ENCODE results near the gene WDR26.
"Not testable (repeated sequence)": the region's sequence is repeated elsewhere in the genome, so short reads cannot be mapped to it uniquely, and the experiment has no call there.

WDR26 gene

DNA sequence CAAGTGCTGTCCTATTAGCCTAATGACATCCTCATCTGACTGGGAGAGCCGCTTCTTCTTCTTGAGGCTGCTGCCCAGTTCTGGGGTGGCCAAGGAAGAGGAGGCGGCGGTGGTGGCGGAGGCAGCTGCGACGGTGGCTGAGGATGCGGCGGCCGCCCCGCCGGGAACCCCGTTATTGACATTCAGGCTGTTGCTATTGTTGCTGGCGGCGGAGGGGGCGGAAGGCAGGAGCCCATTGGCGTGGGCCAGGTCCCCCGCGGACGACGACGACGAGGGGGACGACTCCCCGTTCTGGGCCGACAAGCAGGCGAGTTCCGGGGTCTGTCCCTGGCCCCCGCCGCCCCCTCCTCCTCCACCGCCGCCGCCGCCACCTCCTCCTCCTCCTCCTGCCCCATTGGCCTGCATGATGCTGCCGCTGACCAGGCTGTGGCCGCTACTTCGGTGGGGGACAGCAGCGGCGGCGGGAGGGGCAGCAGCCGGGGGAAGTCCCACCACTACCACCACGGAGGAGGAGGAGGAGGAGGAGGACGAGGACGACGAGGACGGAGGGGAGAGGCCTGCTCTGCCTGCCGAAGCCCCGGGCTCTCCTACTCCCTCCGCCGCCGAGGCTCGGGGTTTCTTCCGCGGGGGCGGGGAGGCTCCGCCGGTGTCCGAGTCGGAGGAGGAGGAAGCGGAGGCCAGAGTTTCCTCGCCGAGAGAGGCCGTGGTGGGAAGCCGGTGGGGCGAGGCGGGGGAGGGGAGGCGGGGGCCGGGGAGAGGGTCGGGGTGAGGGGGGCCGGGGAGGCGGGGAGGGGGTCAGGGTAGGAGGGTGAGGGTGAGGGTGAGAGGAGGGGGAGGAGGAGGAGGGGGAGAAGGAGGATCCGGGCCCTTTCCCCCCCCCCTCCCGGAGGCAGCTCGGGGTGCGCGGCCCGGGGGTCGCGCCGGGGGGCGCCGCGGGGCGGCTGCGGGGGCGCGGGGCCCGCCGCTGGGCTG lies 610 bp downstream of the WDR26 start:
- peak in 1 of 3 experiments; percentile 22 for DNase-seq (ENCODE audit: low read depth in 3 of 3)

DNA sequence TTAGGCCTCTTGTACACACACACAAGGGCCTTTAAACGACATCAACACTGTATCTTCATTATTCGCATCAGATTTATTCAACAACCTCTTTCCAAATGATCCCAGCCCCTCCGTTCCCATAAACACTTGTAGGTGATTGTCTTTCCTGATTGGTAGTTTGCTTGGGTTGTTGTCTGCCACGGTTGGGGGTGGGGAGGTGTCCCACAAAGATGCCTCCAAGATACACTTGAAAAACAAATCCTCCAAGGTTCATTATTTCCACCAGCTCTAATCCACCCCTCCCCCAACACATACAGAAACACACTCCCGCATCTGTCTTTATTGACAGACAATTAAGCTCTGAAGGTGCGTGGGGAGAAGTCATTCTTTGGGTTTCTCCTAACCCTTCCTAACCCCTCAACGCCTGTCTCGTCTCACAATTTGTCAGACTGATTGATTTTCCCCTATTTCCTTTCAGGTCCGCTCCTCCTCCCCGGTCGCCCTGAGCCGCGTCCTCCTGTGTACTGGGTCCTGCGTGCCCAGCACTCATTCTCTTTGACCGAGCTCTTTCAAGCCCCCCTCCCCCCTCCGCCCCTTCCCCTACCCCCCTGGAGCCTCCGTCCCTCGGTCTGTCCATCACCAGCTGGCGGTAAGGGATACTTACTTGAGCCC lies 1.4 kb downstream of the WDR26 start:
- DNase-seq (ENCODE audit: low read depth in 3 of 3), result peak in 1 of 3 experiments; percentile 9

DNA sequence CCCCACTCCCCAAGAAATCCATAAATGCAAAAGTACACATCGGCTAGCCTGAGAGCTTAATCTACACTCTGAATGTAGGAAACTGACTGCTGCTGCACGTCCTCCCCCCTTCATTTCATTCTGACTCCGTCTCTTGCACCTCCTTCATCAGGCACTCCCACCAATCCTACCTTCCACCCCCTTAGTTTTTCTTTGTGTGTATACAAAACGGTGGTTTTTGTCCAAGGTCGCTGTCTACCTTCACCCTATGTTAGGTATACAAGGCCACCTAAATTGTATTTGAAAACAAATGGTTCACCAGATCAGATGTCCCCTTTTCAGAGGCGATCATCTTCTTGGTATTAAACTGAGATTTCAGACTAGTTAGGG lies 1.9 kb downstream of the WDR26 start:
- no peak for DNase-seq (ENCODE audit: low read depth in 3 of 3)

DNA sequence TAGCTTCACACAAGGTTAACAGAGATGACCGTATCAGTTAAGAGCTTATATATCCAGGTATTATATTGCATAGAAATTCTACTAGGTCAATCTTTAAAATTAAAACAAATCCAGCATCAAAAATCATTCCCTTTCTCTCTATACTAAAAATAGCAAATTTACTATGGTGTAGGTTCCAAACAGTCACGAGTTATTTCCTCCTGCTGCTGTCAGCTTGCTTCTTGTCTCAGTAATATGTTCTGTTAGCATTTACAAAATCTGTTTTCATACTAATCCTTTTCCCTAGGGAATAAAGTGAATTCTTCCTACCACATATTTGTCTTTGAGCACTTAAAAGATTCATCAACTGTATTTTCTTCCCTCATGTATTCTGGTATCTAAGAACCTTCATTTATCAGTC lies 2.5 kb downstream of the WDR26 start:
- DNase-seq (ENCODE audit: low read depth in 3 of 3), result no peak

DNA sequence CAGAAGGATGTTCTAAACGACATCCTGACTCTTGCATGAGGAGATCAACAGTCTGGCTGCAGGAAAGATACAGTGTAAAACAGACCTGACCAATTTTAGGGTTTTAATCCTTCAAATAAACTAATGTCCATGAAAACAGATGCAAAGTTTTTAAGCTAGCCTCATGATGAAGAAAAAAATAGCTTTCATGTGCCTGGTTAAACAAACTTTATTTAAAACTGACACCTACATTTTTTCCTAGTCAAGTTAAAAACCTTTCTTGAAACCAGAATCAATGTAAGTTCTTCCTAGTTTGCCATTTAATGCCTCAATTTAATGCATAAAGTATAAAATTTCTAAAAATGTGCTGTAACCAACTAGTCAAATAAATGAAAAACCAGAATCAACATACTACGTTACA lies 2.9 kb downstream of the WDR26 start:
- DNase-seq (ENCODE audit: low read depth in 3 of 3), result no peak

DNA sequence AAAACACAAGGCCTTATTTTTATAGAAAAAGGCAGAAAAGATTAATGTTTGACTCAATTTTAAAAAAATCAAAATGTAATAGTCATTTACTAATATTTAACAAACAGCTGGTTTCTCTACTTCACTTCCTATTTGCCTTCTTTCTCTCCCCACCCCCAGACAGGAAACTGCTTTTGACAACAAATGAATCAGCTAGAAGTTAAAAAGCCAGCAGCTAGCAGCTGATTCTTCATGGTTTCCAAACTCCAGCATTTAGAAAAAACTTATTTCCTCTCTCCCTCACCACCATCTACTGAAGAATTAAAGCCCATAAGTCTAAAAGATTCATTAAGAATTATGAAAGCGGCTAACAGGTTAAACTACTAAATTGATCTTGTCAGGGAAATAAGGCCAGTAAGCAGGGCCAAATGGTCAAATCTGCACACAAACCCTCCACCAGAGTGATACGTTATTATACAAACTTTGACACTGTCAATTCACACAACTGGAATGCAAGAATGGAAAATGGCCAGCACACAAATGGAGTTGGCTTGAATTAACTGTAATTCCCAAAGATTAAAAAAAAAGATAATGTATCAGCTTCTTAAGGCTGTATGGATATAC lies 4.0 kb downstream of the WDR26 start:
- DNase-seq (ENCODE audit: low read depth in 3 of 3), result peak in 1 of 3 experiments; percentile 17

DNA sequence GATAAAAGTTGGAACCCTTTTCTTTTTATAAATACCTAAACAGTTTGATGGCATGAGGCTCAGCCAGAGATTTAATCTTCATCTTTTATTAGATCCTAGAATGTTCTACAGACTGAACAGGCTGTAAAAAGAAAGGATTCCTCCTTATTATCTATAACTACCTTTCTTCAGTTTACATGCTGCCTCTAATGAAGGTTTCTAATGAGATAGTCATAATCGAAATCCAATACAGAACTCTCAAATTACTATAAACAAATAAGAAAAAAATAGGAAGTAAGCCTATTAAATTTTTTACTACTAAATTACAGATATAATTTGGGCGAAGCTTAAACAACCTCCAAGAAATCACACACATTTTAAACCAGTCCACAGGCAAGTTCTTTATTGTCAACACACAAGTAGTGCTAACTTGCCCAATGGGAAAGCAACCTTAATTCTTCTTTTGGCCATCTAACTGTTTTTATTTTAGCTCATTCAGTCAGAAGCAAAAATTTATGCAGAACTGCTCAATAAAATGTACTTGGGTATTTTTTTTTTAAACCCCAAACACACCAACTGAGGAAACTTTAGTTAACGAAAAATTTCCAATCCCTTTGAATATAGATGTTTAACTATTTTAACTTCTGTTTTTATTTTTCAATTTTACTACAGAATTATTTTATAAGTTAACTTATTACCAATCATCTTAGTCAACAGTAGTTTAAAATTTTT lies 4.8 kb downstream of the WDR26 start:
- DNase-seq (ENCODE audit: low read depth in 3 of 3), result no peak

DNA sequence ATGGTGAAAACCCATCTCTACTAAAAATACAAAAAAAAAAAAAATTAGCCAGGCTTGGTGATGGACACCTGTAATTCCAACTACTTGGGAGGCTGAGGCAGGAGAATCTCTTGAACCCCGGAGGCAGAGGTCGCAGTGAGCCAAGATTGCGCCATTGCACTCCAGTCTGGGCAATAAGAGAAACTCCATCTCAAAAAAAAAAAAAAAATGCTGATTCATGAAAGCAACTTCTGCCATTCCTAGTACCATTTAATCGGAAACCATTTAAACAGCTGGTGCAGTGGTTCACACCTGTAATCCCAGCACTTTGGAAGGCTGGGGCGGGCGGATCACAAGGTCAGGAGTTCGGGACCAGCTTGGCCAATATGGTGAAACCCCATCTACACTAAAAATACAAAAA lies 5.9 kb downstream of the WDR26 start:
- not testable (repeated sequence) for DNase-seq (ENCODE audit: low read depth in 3 of 3)

DNA sequence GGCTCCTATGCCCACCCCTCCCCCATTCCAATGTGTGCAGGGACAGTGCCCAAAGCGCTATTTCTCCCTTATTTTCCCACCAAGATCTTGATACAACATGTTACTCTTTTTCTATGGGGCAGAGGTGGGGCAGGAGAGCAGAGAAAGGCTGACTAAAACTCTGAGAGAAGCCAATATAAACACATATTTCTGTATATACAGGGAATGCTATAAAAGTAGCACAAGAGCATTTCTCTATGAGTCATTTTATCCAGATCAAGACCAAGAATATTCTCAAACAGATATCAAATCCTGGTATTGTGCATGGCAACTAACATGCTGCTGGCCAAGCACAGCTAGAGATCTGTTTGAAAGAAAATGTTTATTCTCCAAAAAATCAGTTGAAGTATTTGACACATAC lies 7.3 kb downstream of the WDR26 start:
- no peak for DNase-seq (ENCODE audit: low read depth in 3 of 3)

DNA sequence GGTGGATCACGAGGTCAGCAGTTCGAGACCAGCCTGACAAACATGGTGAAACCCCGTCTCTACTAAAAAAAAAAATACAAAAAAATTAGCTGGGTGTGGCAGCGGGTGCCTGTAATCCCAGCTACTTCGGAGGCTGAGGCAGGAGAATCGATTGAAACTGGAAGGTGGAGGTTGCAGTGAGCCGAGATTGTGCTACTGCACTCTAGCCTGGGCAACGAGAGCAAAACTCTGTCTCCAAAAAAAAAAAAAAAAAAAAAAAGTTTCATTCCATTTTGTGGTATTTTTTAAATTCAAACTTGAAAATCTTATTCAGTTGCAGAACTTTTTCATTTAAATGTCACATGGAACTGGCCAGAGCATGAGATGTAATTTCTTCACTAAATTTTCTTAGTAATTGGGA lies 7.7 kb downstream of the WDR26 start:
- DNase-seq (ENCODE audit: low read depth in 3 of 3), result not testable (repeated sequence)

DNA sequence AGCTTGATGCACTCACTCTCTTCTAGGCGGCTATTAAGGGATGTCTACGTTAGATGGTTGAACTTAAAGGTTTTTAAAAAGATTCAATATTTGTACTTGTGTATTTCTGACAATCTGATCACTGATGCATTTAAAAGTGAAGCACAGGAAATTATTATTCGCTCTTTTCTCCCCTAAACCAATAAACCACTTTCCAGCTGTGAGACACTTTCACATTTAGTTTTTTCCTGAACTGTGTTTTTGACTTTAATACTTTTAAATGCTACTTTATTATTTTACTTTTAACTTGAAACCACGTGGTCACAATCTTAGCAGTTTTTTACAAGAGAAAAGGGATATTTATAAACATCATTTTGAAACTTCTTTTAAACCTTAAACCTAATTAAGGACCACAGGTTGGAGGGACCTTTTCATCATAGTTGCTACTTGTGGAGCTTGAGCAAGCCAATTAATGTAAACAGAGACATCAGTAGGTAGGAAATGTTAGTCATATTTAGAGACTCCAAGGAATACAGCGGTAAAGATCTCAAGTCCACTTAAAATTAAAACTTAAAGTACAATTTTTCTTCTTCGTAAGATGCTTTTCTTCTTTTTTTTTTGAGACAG lies 9.2 kb downstream of the WDR26 start:
- DNase-seq (ENCODE audit: low read depth in 3 of 3), result no peak

DNA sequence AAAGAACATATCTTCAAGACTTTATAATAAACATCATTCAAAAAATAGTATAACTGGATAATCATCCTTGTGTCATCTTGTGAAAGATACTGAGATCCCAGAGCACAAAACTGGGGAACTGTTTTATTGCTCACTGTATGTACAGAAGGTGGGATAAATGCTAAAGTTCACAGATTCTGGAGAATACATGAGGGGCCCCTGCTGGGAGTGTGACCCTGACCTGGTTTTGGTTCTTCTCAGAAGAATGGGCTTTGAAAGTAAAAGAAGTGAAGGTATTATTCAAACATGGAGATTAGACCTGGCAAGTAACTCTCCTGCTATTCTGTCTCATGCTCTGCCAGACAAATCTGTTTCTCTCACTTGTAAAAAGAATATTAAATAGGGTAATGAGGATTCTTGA lies 14.5 kb downstream of the WDR26 start:
- no peak for DNase-seq (ENCODE audit: low read depth in 3 of 3)

DNA sequence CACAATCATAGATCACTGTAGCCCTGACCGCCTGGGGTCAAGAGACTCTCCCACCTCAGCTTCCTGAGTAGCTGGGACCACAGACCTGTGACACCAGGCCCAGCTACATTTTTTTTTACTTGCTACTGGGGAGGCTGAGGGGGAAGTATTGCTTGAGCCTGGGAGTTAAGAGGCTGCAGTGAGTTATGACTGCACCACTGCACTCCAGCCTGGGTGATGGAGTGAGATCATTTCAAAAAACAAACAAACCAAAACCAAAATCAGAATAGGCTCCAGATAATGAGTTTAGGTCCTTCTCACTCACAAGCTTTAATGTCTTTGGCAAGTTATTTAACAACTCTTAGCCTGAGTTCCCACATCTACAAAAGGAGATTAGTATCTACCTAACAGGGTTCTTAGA lies 22.8 kb downstream of the WDR26 start:
- no peak for DNase-seq (ENCODE audit: low read depth in 3 of 3)

DNA sequence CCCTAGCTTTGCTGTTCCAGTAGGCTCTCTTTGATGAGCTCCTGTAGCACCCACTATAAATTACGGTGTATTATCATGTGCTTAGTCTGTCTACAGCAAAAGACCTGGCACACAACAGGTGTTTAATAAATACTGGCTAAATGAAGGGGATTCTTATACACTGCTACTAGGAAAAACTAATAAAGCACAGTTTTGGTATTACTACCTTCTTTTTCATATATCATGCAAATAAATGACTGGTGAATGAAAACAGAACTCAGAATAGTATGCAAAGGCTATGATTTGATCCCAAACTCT lies 26.4 kb downstream of the WDR26 start:
- no peak for DNase-seq (ENCODE audit: low read depth in 3 of 3)

DNA sequence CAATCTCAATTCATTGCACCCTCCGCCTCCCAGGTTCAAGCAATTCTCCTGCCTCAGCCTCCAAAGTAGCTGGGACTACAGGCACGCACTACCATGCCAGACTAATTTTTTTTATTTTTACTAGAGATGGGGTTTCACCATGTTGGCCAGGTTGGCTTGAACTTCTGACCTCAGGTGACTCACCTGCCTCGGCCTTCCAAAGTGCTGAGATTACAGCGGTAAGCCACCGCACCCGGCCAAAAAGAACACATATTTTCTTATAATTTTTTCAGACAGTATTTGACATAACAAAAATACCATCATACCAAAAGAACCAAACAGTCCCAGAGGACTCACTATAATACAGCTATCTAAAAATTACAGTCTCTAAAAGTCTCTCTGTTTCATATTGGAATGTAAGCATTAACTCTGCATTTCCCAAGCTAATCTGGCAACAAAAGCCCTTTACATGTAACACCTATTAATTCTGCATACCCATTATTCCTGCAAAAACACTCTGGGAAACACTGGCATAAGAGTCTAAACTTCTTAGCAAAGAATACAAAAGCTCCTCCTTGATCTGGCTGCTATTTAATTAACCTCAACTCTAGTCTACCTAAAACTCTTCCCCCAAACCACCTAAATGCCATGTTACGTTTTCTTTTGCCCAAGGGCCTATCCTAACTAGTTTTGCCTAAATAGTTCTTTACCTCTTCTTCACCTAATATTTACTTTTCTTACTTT lies 26.9 kb downstream of the WDR26 start:
- DNase-seq (ENCODE audit: low read depth in 3 of 3), result no peak

DNA sequence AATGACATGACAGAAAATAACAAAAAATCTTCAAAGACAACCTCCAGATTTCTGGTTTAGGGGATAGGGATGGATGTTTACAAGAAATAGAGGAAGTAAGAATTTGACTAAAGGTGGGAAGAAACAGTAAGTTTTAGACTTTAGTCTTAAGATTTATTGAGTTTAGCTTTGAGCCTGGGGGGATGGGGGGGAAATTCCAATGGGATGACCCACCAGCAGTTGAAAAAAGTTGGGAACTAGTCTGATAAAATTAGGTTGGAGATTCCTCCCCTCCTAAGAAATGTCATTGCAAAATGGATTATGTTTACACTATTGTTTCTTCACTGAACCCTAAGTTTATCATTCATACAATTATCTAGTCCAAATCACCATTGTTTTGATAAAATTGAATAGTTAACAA lies 28.4 kb downstream of the WDR26 start:
- no peak for DNase-seq (ENCODE audit: low read depth in 3 of 3)

DNA sequence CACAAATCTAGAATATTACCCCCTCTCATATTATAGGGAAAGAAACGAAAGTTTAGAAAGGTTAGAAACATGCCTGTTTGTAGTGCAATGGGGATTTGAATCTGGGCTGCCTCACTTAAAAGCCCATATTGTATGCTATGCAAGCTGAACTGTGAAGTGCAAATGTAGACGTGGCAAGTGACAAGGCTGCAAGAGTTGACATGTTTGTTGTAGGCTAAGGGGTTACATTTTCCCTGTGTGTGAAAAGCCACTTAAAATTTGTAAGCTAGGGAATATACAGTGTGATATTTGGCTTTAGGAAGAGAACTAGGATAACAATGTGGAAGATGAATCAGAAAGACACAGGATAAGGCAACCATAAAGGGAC lies 29.0 kb downstream of the WDR26 start:
- no peak for DNase-seq (ENCODE audit: low read depth in 3 of 3)

DNA sequence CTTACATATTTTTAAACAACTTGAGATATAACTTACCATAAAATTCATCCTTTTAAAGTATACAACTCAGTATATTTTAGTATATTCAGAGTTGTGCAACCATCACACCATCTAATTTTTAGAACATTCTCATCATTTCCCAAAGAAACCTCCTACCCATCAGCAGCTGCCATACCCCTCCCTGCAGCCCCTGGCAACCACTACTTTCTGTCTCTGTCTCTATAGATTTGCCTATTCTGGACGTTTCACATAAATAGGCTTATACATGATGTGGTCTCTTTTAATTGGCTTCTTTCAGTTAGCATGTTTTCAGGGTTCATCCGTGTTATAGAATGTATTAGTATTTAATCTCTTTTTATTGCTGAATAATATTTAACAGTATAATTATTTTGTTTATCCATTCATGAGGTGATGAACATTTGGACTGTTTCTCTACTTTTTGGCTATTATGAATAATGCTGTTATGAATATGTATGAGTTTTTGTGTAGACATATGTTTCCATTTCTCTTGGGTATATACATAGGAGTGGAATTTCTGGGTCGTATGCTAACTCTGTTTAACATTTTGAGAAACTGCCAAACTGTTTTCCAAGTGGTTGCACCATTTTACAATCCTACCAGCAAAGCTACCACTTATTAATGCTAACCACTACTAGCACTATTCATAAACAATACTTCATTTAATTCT lies 29.5 kb downstream of the WDR26 start:
- no peak for DNase-seq (ENCODE audit: low read depth in 3 of 3)

DNA sequence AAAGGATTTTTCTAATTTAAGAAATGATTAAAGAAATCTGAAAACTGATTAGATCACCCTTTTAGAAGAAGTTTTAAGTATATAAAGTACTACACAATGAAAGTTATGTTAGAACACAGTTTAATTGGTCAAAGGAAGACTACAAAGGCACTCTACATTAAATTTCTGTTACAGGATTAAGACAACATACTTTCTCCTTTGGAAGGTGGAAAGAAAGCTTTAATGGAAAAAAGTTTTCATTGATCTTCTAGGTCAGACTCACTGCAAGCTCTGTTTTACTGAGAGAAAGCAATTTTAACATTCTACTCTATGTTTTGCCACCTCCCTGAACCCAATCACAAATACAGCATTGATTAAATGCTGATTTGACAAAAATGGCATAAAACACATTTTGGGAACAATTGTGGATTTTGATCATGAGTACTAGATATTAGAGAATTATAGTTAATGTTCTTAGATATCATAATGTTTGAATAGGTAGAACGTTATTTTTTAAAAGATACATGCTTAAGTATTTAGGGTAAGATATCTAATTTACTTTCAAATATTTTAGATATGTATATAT lies 32.0 kb downstream of the WDR26 start:
- DNase-seq (ENCODE audit: low read depth in 3 of 3), result no peak

DNA sequence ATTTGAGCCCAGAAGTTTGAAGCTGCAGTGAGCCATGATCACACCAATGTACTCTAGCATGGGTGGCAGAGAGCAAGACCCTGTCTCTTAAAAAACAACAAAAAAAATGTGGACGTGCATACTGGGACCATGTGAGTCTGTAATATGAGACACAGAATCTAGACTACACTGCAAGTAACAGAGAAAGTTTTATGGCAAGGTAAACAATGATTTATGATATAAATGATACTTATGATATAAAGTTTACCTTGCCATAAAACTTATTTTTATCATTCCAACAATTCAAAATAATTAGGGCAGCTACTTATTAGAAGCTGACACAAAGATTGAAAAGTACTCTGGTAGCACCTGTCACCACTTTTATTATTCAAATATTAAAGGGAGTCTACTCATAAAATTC lies 34.7 kb downstream of the WDR26 start:
- no peak for DNase-seq (ENCODE audit: low read depth in 3 of 3)

All from stimulated activated CD4-positive, alpha-beta T cell treated with anti-CD3 and anti-CD28 coated beads, TNF-alpha, amount 100 ng/mL, for 24 hours (primary cell).